ENCODE data around the gene NLN. TPM values are rescaled to one million over a fixed set of nuclear protein-coding genes. Genes with fewer than 3 reads are reported as not detected.
"Not testable (repeated sequence)": the region's sequence is repeated elsewhere in the genome, so short reads cannot be mapped to it uniquely, and the experiment has no call there.

Gene NLN
- 78.6 and 94.3 TPM in 2 replicates for total RNA-seq (ENCODE audit: low replicate concordance)

DNA sequence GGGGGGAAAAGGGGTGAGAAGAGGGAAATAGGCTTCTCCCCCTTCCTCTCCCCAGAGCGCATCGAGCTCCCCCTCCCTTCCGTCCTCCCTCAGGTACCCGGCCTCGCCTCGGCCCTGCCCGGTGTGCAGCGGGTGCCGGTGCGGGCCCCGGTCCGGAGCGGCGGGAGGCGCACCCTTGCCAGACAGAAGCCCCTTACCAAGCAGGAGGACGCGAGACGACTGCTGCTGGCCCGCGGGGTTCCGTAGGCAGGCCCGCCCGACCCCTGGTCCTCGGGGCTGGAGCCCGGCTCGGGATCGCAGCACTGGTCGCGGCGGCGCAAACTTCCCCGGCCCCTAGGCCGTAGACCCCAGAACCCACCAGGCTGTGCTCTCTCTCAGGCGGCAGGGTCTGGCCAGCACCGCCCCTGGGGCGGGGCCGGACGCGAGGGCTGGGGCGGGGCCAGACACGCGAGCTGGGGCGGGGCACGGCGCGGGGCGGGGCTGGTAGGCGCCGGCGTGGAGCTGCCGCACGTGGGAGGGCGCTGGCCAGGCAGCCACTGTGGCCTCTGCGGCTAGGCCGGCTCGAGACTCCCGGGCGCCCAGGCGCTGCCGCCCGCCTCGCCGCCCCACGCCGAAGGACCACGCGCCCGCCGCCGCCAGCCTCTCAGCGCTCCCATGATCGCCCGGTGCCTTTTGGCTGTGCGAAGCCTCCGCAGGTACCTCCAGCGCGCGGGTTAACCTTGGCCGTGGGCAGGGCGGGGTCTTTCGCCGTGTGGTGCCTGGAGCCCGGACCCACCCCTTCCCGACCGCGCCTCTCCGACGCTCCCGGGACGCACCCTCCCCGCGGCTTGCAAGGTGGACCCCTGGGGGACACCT, at the start of gene NLN, which contains the start of gene SGTB:
Gene NLN (plus strand): TSS at position 486 of the 855 bp plus-strand sequence. CDS start 169 bp downstream, at position 655.
Gene SGTB (minus strand): TSS at position 390 of the 855 bp plus-strand sequence. CDS start 1,302 bp downstream, outside the sequence.
- peaks cover 9% of the 10 kb centered on the region for H3K4me1 ChIP-seq
- TF ChIP-seq EZH2phosphoT487 (IDR thresholded peaks at IDR 0.05) = no peak
- TF ChIP-seq, protein P1, sequence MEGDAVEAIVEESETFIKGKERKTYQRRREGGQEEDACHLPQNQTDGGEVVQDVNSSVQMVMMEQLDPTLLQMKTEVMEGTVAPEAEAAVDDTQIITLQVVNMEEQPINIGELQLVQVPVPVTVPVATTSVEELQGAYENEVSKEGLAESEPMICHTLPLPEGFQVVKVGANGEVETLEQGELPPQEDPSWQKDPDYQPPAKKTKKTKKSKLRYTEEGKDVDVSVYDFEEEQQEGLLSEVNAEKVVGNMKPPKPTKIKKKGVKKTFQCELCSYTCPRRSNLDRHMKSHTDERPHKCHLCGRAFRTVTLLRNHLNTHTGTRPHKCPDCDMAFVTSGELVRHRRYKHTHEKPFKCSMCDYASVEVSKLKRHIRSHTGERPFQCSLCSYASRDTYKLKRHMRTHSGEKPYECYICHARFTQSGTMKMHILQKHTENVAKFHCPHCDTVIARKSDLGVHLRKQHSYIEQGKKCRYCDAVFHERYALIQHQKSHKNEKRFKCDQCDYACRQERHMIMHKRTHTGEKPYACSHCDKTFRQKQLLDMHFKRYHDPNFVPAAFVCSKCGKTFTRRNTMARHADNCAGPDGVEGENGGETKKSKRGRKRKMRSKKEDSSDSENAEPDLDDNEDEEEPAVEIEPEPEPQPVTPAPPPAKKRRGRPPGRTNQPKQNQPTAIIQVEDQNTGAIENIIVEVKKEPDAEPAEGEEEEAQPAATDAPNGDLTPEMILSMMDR (IDR thresholded peaks at IDR 0.05) = peak; percentile 6
- peaks cover 2% of the 10 kb centered on the region for H3K36me3 Mint-ChIP-seq
- H3K27me3 Mint-ChIP-seq (ENCODE audit: insufficient read depth, low read depth) = peaks cover 6% of the 10 kb centered on the region
- H3K4me1 Mint-ChIP-seq = peaks cover 20% of the 10 kb centered on the region
- H3F3A ChIP-seq (ENCODE audit: low read depth) = peaks cover 11% of the 10 kb centered on the region
- H3K9me3 ChIP-seq (ENCODE audit: low read depth) = no peaks in the 10 kb centered on the region
- no peaks in the 10 kb centered on the region for H3K36me3 ChIP-seq
- peak within 1 kb of the TSS; percentile 96 for H2AFZ ChIP-seq (replicated peaks)
- no peak within 1 kb of the TSS for H3K27ac ChIP-seq
- H3K9me3 Mint-ChIP-seq = no peaks in the 10 kb centered on the region
- DNase-seq (ENCODE audit: low spot score) = peak; percentile 92
- peaks cover 51% of the 10 kb centered on the region for H3K79me2 ChIP-seq (ENCODE audit: low read depth)
- H3K4me2 ChIP-seq = peak within 1 kb of the TSS; percentile 96
- peak within 1 kb of the TSS; percentile 74 for H3K4me3 ChIP-seq
- peak within 1 kb of the TSS; percentile 51 for H3K27ac Mint-ChIP-seq
- no peaks in the 10 kb centered on the region for H4K20me1 ChIP-seq (ENCODE audit: low read depth)
- H3K27me3 ChIP-seq = peaks cover 10% of the 10 kb centered on the region
- peak within 1 kb of the TSS; percentile 95 for H3K4me3 Mint-ChIP-seq
- H3K9ac ChIP-seq = peak within 1 kb of the TSS; percentile 65

DNA sequence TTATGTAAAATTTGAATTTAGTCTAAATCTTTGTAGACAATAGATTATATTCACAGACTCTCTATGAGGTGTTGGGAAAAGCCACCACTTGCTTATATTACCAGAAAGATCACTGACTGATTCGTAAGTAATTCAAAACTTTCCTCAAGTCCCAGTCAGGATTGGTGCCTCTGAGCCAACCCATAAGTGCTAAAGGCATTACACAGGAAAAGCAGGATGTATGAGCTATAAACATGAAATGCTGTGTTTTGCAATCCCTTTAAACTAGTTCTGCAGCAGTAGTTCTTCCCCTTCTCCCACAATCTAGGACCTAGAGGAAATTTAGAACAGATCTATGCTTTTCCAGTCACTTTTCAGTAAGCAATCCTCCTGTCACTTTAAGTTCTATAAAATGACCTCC, 49.2 kb upstream of the NLN start:
- Mint-ChIP-seq H3K27me3 (ENCODE audit: insufficient read depth, low read depth) (no peaks in the 10 kb centered on the region), H3K36me3 (peaks cover 6% of the 10 kb centered on the region), H3K27ac (no peak overlapping the region), H3K4me1 (no peaks in the 10 kb centered on the region), H3K4me3 (no peak overlapping the region), H3K9me3 (no peaks in the 10 kb centered on the region)
- H3K27me3 ChIP-seq = no peaks in the 10 kb centered on the region
- H4K20me1 ChIP-seq (ENCODE audit: low read depth) = no peaks in the 10 kb centered on the region
- no peak for DNase-seq (ENCODE audit: low spot score)
- H3K27ac ChIP-seq = no peak overlapping the region
- no peak overlapping the region for H3K4me3 ChIP-seq
- no peaks in the 10 kb centered on the region for H3K9me3 ChIP-seq (ENCODE audit: low read depth)
- no peaks in the 10 kb centered on the region for H3K79me2 ChIP-seq (ENCODE audit: low read depth)
- no peaks in the 10 kb centered on the region for H3K4me1 ChIP-seq
- no peak overlapping the region for H2AFZ ChIP-seq (replicated peaks)
- no peaks in the 10 kb centered on the region for H3F3A ChIP-seq (ENCODE audit: low read depth)
- H3K9ac ChIP-seq = no peak overlapping the region
- TF ChIP-seq, protein P1 (IDR thresholded peaks at IDR 0.05) = no peak
- no peak for TF ChIP-seq EZH2 (IDR thresholded peaks at IDR 0.05)
- TF ChIP-seq EZH2phosphoT487 (IDR thresholded peaks at IDR 0.05) = no peak
- no peaks in the 10 kb centered on the region for H3K36me3 ChIP-seq
- H3K4me2 ChIP-seq = no peak overlapping the region

DNA sequence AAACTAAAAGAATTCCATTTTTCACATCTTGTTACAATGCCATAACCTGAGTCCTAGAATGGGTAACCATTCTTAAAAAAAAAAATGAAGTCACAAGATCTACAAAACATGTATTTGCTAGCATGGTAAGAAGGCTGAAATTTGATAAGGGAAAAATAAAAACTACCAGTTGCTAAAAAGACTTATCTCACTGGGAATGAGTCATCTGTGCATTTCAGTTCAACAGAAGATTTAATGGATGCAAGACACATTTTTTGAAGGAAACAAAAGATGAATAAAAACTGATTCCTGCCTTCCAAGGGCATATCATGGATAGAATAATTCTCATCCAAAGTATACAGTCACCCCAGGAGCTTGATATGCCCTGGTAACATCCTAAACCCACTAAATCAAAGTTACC, 47.3 kb upstream of the NLN start:
- Histone ChIP-seq H3K27ac (no peak overlapping the region), H3K9me3 (ENCODE audit: low read depth) (no peaks in the 10 kb centered on the region), H3K79me2 (ENCODE audit: low read depth) (no peaks in the 10 kb centered on the region), H3K4me3 (no peak overlapping the region), H3K4me1 (no peaks in the 10 kb centered on the region), H3F3A (ENCODE audit: low read depth) (no peaks in the 10 kb centered on the region), H3K27me3 (no peaks in the 10 kb centered on the region), H3K36me3 (no peaks in the 10 kb centered on the region), H4K20me1 (ENCODE audit: low read depth) (no peaks in the 10 kb centered on the region), H3K4me2 (no peak overlapping the region), H3K9ac (no peak overlapping the region), H2AFZ (replicated peaks) (no peak overlapping the region)
- TF ChIP-seq EZH2 (IDR thresholded peaks at IDR 0.05) = no peak
- TF ChIP-seq, protein P1 (IDR thresholded peaks at IDR 0.05) = no peak
- TF ChIP-seq EZH2phosphoT487 (IDR thresholded peaks at IDR 0.05) = no peak
- H3K4me3 Mint-ChIP-seq = no peak overlapping the region
- H3K9me3 Mint-ChIP-seq = no peaks in the 10 kb centered on the region
- peaks cover 9% of the 10 kb centered on the region for H3K36me3 Mint-ChIP-seq
- no peak for DNase-seq (ENCODE audit: low spot score)
- H3K4me1 Mint-ChIP-seq = no peaks in the 10 kb centered on the region
- no peaks in the 10 kb centered on the region for H3K27me3 Mint-ChIP-seq (ENCODE audit: insufficient read depth, low read depth)
- H3K27ac Mint-ChIP-seq = no peak overlapping the region

DNA sequence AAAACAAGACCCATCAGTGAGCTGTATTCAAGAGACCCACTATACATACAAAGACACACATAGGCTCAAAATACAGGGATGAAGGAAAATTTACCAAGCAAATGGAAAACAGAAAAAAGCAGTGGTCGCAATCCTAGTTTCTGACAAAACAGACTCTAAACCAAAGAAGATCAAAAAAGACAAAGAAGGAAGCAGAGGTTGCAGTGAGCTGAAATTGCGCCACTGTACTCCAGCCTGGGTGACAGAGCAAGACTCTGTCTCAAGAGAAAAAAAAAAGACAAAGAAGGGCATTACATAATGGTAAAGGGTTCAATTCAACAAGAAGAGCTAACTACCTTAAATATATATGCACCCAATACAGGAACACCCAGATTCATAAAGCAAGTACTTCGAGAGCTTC, 45.9 kb upstream of the NLN start:
- H4K20me1 ChIP-seq (ENCODE audit: low read depth); H3K27me3 Mint-ChIP-seq (ENCODE audit: insufficient read depth, low read depth); H3K4me2 ChIP-seq; H3F3A ChIP-seq (ENCODE audit: low read depth); H3K9me3 ChIP-seq (ENCODE audit: low read depth); H3K9me3 Mint-ChIP-seq; H3K4me1 Mint-ChIP-seq; H3K27me3 ChIP-seq; H3K4me1 ChIP-seq; H3K36me3 ChIP-seq; H3K4me3 ChIP-seq; H3K27ac Mint-ChIP-seq; H2AFZ ChIP-seq (replicated peaks); H3K27ac ChIP-seq; H3K4me3 Mint-ChIP-seq; DNase-seq (ENCODE audit: low spot score); H3K79me2 ChIP-seq (ENCODE audit: low read depth); H3K9ac ChIP-seq: not testable (repeated sequence)
- peaks cover 11% of the 10 kb centered on the region for H3K36me3 Mint-ChIP-seq

Measured in neural progenitor cell (in vitro differentiated cells).